ENCODE data around the gene NATD1.

DNA sequence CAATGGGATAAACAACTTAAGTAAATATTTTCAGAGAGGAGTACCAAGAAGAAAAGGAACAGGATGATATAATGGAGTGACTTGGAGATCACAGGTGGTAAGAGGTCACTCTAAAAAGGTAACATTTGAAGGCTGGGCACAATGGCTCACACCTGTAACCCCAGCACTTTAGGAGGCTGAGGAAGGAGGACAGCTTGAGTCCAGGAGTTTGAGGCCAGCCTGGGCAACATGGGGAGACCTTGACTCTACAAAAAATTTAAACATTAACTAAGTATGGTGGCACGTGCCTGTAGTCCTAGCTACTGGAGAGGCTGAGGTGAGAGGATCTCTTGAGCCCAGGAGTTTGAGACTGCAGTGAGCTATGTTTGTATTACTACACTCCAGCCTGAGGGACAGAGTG is 35.9 kb downstream of the NATD1 start:
- TF ChIP-seq, protein P1, sequence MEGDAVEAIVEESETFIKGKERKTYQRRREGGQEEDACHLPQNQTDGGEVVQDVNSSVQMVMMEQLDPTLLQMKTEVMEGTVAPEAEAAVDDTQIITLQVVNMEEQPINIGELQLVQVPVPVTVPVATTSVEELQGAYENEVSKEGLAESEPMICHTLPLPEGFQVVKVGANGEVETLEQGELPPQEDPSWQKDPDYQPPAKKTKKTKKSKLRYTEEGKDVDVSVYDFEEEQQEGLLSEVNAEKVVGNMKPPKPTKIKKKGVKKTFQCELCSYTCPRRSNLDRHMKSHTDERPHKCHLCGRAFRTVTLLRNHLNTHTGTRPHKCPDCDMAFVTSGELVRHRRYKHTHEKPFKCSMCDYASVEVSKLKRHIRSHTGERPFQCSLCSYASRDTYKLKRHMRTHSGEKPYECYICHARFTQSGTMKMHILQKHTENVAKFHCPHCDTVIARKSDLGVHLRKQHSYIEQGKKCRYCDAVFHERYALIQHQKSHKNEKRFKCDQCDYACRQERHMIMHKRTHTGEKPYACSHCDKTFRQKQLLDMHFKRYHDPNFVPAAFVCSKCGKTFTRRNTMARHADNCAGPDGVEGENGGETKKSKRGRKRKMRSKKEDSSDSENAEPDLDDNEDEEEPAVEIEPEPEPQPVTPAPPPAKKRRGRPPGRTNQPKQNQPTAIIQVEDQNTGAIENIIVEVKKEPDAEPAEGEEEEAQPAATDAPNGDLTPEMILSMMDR (IDR thresholded peaks at IDR 0.05), result no peak
- TF ChIP-seq ZFX (IDR thresholded peaks at IDR 0.05; ENCODE audit: borderline replicate concordance), result no peak
